GM12878 (cell line): ENCODE results near the gene TIAM1.

Experiments used
- CHD4 ChIP-seq: fragments of 200-600 bp; sonication (generic); IDR thresholded peaks from 2 replicates; pipeline ENCODE4 v1.6.1; 2016; ENCODE audit warnings: mild to moderate bottlenecking
- EGR1 ChIP-seq, 2 experiments: IDR thresholded peaks; 1 replicate in 1 of 2; 2 replicates in 1 of 2; pipeline ENCODE4 v1.6.1; 2011 to 2012; ENCODE audit warnings: low read depth in 2 of 2, low read length in 2 of 2, borderline replicate concordance in 1 of 2, mild to moderate bottlenecking in 1 of 2, moderate library complexity in 1 of 2
- STAT3 ChIP-seq: IDR thresholded peaks from 2 replicates; pipeline ENCODE4 v1.6.1; 2011; ENCODE audit warnings: low read depth, low read length, improper control_type of control experiment
- TAF1 ChIP-seq: IDR thresholded peaks from 2 replicates; pipeline ENCODE4 v1.6.1; 2011; ENCODE audit warnings: mild to moderate bottlenecking, low read depth, low read length, borderline replicate concordance
- TCF7 ChIP-seq: IDR thresholded peaks from 2 replicates; pipeline ENCODE4 v1.6.1; 2014; ENCODE audit warnings: antibody characterized with exemption, borderline replicate concordance
- ZZZ3 ChIP-seq: IDR thresholded peaks from 2 replicates; pipeline ENCODE4 v1.6.1; 2011; ENCODE audit warnings: low read depth; ENCODE audit not compliant: control insufficient read depth, insufficient read length
- TF ChIP-seq, protein P1 (sequence below), 3 experiments: IDR thresholded peaks in 2 of 3; conservative IDR thresholded peaks in 1 of 3; 2 replicates each; pipeline ENCODE4 v1.5.1; 2011; ENCODE audit warnings: low read depth in 3 of 3, low read length in 3 of 3, mild to moderate bottlenecking in 3 of 3, control low read depth in 2 of 3, moderate library complexity in 2 of 3, inconsistent platforms in 1 of 3, mixed read lengths in 1 of 3; ENCODE audit not compliant: control insufficient read depth in 2 of 3, insufficient read depth in 1 of 3; ENCODE audit errors: extremely low read depth in 1 of 3

DNA sequence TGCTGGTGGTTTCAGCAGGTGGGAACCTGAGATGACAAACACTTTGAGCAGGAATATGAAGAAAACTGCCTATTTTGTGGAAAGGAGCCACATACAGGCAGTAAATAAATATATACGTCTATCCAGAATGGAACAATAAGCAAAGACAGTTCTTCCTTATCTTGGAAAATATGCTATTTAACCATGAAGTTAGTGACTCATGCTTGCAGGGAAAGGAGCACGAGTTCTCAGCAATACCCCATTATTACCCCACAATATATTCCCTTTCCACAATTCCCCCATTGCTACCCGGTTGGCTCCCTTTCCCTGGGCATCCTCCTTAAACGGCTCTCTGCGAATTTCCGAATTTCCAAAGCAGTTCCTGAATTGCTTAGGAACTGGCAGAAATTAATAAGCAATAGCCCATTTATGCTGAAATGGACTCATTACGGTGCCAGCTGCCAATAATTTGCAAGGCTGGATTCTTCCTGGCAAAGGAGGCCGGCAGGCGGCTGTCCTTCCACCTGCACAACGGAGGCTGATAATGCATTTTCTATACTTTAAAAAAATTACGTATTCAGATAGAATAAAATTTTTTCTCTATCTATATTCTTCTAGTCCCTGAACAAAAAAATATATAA, 65.4 kb downstream of the TIAM1 start:
- TF ChIP-seq EGR1 (IDR thresholded peaks at IDR 0.05; ENCODE audit: borderline replicate concordance in 1 of 2, low read depth in 2 of 2, low read length in 2 of 2) (no peak), TAF1 (no peak), ZZZ3 (no peak), CHD4 (no peak), TCF7 (no peak), STAT3 (no peak)
- TF ChIP-seq, protein P1, sequence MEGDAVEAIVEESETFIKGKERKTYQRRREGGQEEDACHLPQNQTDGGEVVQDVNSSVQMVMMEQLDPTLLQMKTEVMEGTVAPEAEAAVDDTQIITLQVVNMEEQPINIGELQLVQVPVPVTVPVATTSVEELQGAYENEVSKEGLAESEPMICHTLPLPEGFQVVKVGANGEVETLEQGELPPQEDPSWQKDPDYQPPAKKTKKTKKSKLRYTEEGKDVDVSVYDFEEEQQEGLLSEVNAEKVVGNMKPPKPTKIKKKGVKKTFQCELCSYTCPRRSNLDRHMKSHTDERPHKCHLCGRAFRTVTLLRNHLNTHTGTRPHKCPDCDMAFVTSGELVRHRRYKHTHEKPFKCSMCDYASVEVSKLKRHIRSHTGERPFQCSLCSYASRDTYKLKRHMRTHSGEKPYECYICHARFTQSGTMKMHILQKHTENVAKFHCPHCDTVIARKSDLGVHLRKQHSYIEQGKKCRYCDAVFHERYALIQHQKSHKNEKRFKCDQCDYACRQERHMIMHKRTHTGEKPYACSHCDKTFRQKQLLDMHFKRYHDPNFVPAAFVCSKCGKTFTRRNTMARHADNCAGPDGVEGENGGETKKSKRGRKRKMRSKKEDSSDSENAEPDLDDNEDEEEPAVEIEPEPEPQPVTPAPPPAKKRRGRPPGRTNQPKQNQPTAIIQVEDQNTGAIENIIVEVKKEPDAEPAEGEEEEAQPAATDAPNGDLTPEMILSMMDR (IDR thresholded peaks at IDR 0.05 in 2 of 3, conservative IDR thresholded peaks at IDR 0.05 in 1 of 3; ENCODE audit: control insufficient read depth in 2 of 3, extremely low read depth in 1 of 3, insufficient read depth in 1 of 3, low read depth in 3 of 3, low read length in 3 of 3) = no peak
